Hepatocyte (in vitro differentiated cells): ENCODE data around the gene RPL9.

ENCODE experiments used
- CTCF ChIP-seq: fragments of 200-600 bp; sonication (generic); IDR thresholded peaks from 2 replicates; pipeline ENCODE4 v1.5.1; 2016; ENCODE audit warnings: antibody characterized with exemption, mild to moderate bottlenecking; ENCODE audit not compliant: poor library complexity
- EZH2phosphoT487 ChIP-seq: fragments of 200-600 bp; sonication (generic); IDR thresholded peaks from one replicate; pipeline ENCODE4 v1.6.1; 2018; ENCODE audit warnings: antibody characterized with exemption, mild to moderate bottlenecking, low read depth, moderate library complexity; ENCODE audit not compliant: unreplicated experiment, severe bottlenecking

- no peak for TF ChIP-seq CTCF
- no peak for TF ChIP-seq EZH2phosphoT487
Measured at GRCh38 chr4:39502019-39502663, 43.4 kb upstream of the RPL9 start.
